ENCODE results near the gene EMC1. TPM values are rescaled to one million over a fixed set of nuclear protein-coding genes. Genes with fewer than 3 reads are reported as not detected.

EMC1 gene
- total and polyA plus RNA-seq, 7 donors, result 1.2 to 46.5 (median 19.6) TPM

DNA sequence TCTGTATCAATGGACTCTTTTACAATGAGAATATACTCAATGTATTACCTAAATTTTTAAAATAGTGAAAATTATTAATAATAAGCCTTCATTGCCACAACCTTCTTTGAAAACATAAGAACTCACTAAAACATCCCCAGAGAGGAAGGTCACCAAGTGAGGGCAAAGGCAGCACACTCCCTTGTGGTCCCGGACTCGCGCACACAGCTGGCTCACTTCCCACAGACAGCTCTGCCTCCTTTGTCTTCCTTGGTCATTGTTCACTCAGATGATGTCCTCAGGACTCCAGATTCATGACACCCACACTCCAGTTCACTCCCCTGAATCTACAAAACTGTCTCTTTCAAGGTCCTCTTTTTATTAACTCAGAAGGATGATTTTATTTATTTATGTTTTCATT is 22.1 kb downstream of the EMC1 start:
- Histone ChIP-seq H3K4me3 (no peak overlapping the region), H3K36me3 (peaks cover 6 to 91% (median 30%) of the 10 kb centered on the region in 4 donors), H3K9me3 (no peaks in the 10 kb centered on the region), H3K27ac (no peak overlapping the region), H3K27me3 (no peaks in the 10 kb centered on the region), H3K4me1 (peaks cover 0 to 33% (median 33%) of the 10 kb centered on the region in 4 donors)
- intact Hi-C loops (cut with DNase I), result no loop called here
- no peak for DNase-seq
- WGBS, 2 donors, result 78 to 81% methylated on average over 3 of the region's 3 CpGs
- no peak for TF ChIP-seq EP300 (IDR thresholded peaks at IDR 0.05)
- TF ChIP-seq, protein P1, sequence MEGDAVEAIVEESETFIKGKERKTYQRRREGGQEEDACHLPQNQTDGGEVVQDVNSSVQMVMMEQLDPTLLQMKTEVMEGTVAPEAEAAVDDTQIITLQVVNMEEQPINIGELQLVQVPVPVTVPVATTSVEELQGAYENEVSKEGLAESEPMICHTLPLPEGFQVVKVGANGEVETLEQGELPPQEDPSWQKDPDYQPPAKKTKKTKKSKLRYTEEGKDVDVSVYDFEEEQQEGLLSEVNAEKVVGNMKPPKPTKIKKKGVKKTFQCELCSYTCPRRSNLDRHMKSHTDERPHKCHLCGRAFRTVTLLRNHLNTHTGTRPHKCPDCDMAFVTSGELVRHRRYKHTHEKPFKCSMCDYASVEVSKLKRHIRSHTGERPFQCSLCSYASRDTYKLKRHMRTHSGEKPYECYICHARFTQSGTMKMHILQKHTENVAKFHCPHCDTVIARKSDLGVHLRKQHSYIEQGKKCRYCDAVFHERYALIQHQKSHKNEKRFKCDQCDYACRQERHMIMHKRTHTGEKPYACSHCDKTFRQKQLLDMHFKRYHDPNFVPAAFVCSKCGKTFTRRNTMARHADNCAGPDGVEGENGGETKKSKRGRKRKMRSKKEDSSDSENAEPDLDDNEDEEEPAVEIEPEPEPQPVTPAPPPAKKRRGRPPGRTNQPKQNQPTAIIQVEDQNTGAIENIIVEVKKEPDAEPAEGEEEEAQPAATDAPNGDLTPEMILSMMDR (IDR thresholded peaks at IDR 0.05), result no peak
- TF ChIP-seq POLR2A (IDR thresholded peaks at IDR 0.05), result no peak
- TF ChIP-seq POLR2AphosphoS5 (IDR thresholded peaks at IDR 0.05), result no peak

DNA sequence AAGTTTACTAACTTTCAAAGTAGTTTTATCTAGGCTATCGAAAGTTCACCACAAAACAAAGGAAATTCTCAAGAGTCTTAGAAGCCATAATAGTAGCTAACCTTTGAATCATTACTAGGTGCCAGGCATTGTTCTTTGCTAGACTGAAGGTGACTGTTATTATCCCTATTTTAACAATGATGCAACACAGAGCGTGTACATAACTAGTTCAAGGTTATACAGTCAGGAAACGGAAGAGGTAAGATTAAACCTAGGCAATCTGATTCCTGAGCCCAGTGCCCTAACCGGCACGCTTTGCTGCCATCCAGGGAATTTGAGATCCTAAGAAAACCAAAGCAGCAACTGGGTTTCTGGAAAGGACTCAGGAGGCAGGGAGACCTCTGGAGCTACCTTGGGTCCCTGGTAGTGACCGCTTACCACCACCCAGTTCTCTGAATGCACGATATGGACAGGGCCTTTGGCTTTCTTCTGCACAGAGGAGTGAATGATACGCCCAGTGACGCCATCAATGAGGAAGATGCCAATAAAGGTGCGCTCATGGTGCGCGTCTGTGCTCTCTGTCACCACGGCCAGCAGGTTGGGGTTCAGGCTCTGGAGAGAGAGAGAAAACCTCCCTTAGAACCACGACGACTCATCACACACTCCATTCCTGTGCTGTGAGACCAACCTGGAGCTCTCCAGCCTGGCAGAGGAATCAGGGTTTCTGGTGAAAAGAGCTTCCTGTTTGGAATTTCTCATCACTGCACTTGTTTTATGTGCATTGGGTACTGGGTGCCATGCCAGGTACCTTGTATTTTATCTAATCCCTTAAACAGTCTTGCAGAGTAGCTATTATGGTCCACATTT is 28.1 kb downstream of the EMC1 start:
- WGBS, 2 donors, result 85 to 92% methylated on average over 15 of the region's 15 CpGs
- no peak overlapping the region for H3K27ac ChIP-seq
- H3K4me1 ChIP-seq, result no peaks in the 10 kb centered on the region
- H3K4me3 ChIP-seq, result no peak overlapping the region
- H3K36me3 ChIP-seq, result peaks cover 14 to 100% (median 41%) of the 10 kb centered on the region in 4 donors
- intact Hi-C loops (cut with DNase I), result no loop called here
- no peaks in the 10 kb centered on the region for H3K9me3 ChIP-seq
- no peak for DNase-seq
- H3K27me3 ChIP-seq, result no peaks in the 10 kb centered on the region
- TF ChIP-seq EP300 (IDR thresholded peaks at IDR 0.05) (no peak), POLR2AphosphoS5 (IDR thresholded peaks at IDR 0.05) (no peak), POLR2A (IDR thresholded peaks at IDR 0.05) (no peak)
- TF ChIP-seq, protein P1 (IDR thresholded peaks at IDR 0.05), result no peak

DNA sequence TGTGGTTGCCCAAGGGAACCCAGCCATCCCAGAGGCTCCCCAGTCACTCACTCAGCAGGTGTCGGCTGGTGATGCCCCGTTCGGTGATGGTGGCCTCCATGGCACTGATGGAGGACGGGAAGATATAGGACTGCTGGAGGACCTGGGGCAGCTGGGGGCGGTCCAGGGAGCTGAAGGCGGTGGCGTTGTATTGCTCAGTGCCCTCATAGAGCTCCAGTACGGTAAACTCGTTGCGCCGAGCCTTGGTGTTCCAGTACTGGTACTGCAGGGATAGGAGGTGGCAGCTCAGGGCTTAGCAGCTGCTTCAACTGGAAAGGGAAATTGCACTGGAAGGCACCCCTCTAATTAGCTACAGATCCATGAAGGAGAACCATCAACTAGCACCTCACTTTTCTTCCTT is 28.8 kb downstream of the EMC1 start:
- TF ChIP-seq, protein P1 (IDR thresholded peaks at IDR 0.05), result no peak
- TF ChIP-seq POLR2AphosphoS5 (IDR thresholded peaks at IDR 0.05), result no peak
- TF ChIP-seq POLR2A (IDR thresholded peaks at IDR 0.05), result no peak
- TF ChIP-seq EP300 (IDR thresholded peaks at IDR 0.05), result no peak
- H3K4me1 ChIP-seq, result no peaks in the 10 kb centered on the region
- H3K36me3 ChIP-seq, result peaks cover 14 to 100% (median 44%) of the 10 kb centered on the region in 4 donors
- no peaks in the 10 kb centered on the region for H3K9me3 ChIP-seq
- no peaks in the 10 kb centered on the region for H3K27me3 ChIP-seq
- no peak overlapping the region for H3K27ac ChIP-seq
- intact Hi-C loops (cut with DNase I), result no loop called here
- DNase-seq, result no peak
- WGBS, 2 donors, result 97 to 98% methylated on average over 11 of the region's 11 CpGs
- H3K4me3 ChIP-seq, result no peak overlapping the region

DNA sequence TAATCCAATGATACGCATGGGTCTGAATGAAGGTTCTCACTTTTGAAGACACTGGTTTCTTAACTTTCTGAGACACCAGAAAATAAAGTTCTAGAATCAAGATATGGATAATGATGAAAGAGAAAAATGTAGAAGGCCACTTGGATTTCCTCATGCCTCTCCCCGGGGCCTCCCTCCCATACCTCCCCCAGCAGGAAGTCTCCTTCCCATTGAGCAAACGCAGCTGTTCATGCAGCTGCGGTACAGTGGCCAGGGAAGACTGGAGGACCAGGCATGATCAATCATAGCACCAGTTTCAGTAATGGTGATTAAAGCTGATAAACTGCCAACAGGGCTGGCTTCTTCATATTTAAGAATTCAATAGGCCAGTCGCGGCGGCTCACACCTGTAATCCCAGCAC is 30.3 kb downstream of the EMC1 start:
- H3K9me3 ChIP-seq, result no peaks in the 10 kb centered on the region
- WGBS, 2 donors, result 71 to 77% methylated on average over 7 of the region's 7 CpGs
- no peaks in the 10 kb centered on the region for H3K4me1 ChIP-seq
- peak overlapping the region in 2 of 4 donors; percentile 10 to 37 for H3K27ac ChIP-seq
- peaks cover 13 to 89% (median 35%) of the 10 kb centered on the region in 4 donors for H3K36me3 ChIP-seq
- intact Hi-C loops (cut with DNase I), result no loop called here
- DNase-seq, result peak; percentile 72
- no peaks in the 10 kb centered on the region for H3K27me3 ChIP-seq
- no peak overlapping the region for H3K4me3 ChIP-seq
- TF ChIP-seq, protein P1 (IDR thresholded peaks at IDR 0.05), result no peak
- peak in 2 of 4 donors; percentile 36 to 44 for TF ChIP-seq POLR2AphosphoS5 (IDR thresholded peaks at IDR 0.05)
